ENCODE data around the gene HOXB8.

The HOXB8 gene

GRCh38 chr17:48577330-48577945, 37.7 kb downstream of the HOXB8 start:
- peak overlapping the region; percentile 72 for H3K4me3 ChIP-seq (ENCODE audit: low read depth, low read length)
- peak overlapping the region; percentile 1 for H3K27ac ChIP-seq (ENCODE audit: low read depth, low read length)
- WGBS (ENCODE audit: extremely low coverage, insufficient coverage, insufficient read length): no CpG with 5 or more reads among the region's 19 CpGs
- no peaks in the 10 kb centered on the region for H3K27me3 ChIP-seq (ENCODE audit: insufficient read depth, low read length)
- peaks cover 27 to 38% of the 10 kb centered on the region in 2 experiments for H3K4me1 ChIP-seq (ENCODE audit: control insufficient read depth in 1 of 2, insufficient read depth in 2 of 2, low read length in 2 of 2)
- H4K12ac ChIP-seq (ENCODE audit: low read depth, low read length): peak overlapping the region; percentile 76
- H4K8ac ChIP-seq (ENCODE audit: low read depth, low read length): peak overlapping the region; percentile 34
- H3K4me2 ChIP-seq (ENCODE audit: low read length): peak overlapping the region; percentile 90
- H3K36me3 ChIP-seq (ENCODE audit: control insufficient read depth in 1 of 2, insufficient read depth in 2 of 2, low read length in 2 of 2): peaks cover 5 to 6% of the 10 kb centered on the region in 2 experiments
- peak overlapping the region; percentile 24 for H3K4ac ChIP-seq (ENCODE audit: low read depth, low read length)
- H2AFZ ChIP-seq (ENCODE audit: insufficient read depth, low read length, poor library complexity): peak overlapping the region; percentile 50
- H3K18ac ChIP-seq (ENCODE audit: low read length): peak overlapping the region; percentile 69
- no peaks in the 10 kb centered on the region for H3K9me3 ChIP-seq (ENCODE audit: insufficient read depth, low read depth, low read length)
- H3K79me1 ChIP-seq (ENCODE audit: low read length): peaks cover 21% of the 10 kb centered on the region
- no peak overlapping the region for H3K23ac ChIP-seq (ENCODE audit: low read length)
- H2BK12ac ChIP-seq (ENCODE audit: low read length): peak overlapping the region; percentile 79
- peak overlapping the region; percentile 42 for H2BK5ac ChIP-seq (ENCODE audit: low read depth, low read length, poor library complexity)
- H3K9ac ChIP-seq (ENCODE audit: low read length): peak overlapping the region; percentile 18
- H4K91ac ChIP-seq (ENCODE audit: low read depth, low read length): peak overlapping the region; percentile 75
- peak overlapping the region; percentile 63 for H2AK5ac ChIP-seq (ENCODE audit: low read length)
- H3K79me2 ChIP-seq (ENCODE audit: control insufficient read depth, insufficient read depth, low read length, poor library complexity): peaks cover 10% of the 10 kb centered on the region
- no peak for DNase-seq
- peak overlapping the region; percentile 52 for H3K14ac ChIP-seq (ENCODE audit: low read length)
- peak overlapping the region; percentile 15 for H2BK120ac ChIP-seq (ENCODE audit: insufficient read depth, low read length, poor library complexity)

GRCh38 chr17:48576479-48577309, 38.4 kb downstream of the HOXB8 start:
- Histone ChIP-seq H3K18ac (ENCODE audit: low read length) (peak overlapping the region; percentile 37), H3K23ac (ENCODE audit: low read length) (no peak overlapping the region), H3K4ac (ENCODE audit: low read depth, low read length) (peak overlapping the region; percentile 24), H2BK12ac (ENCODE audit: low read length) (peak overlapping the region; percentile 79), H3K14ac (ENCODE audit: low read length) (peak overlapping the region; percentile 35), H3K9ac (ENCODE audit: low read length) (no peak overlapping the region), H3K36me3 (ENCODE audit: control insufficient read depth in 1 of 2, insufficient read depth in 2 of 2, low read length in 2 of 2) (peaks cover 5 to 6% of the 10 kb centered on the region in 2 experiments), H3K27me3 (ENCODE audit: insufficient read depth, low read length) (no peaks in the 10 kb centered on the region), H3K27ac (ENCODE audit: low read depth, low read length) (peak overlapping the region; percentile 1), H2AK5ac (ENCODE audit: low read length) (peak overlapping the region; percentile 63), H3K4me1 (ENCODE audit: control insufficient read depth in 1 of 2, insufficient read depth in 2 of 2, low read length in 2 of 2) (peaks cover 23 to 39% of the 10 kb centered on the region in 2 experiments), H3K79me2 (ENCODE audit: control insufficient read depth, insufficient read depth, low read length, poor library complexity) (peaks cover 8% of the 10 kb centered on the region), H2AFZ (ENCODE audit: insufficient read depth, low read length, poor library complexity) (no peak overlapping the region), H2BK5ac (ENCODE audit: low read depth, low read length, poor library complexity) (peak overlapping the region; percentile 42), H2BK120ac (ENCODE audit: insufficient read depth, low read length, poor library complexity) (peak overlapping the region; percentile 15), H4K91ac (ENCODE audit: low read depth, low read length) (peak overlapping the region; percentile 75), H4K12ac (ENCODE audit: low read depth, low read length) (no peak overlapping the region), H3K4me2 (ENCODE audit: low read length) (peak overlapping the region; percentile 90), H4K8ac (ENCODE audit: low read depth, low read length) (peak overlapping the region; percentile 26), H3K79me1 (ENCODE audit: low read length) (peaks cover 15% of the 10 kb centered on the region), H3K9me3 (ENCODE audit: insufficient read depth, low read depth, low read length) (no peaks in the 10 kb centered on the region), H3K4me3 (ENCODE audit: low read depth, low read length) (no peak overlapping the region)
- WGBS (ENCODE audit: extremely low coverage, insufficient coverage, insufficient read length): no CpG with 5 or more reads among the region's 43 CpGs
- DNase-seq: peak; percentile 36 to 46

DNA sequence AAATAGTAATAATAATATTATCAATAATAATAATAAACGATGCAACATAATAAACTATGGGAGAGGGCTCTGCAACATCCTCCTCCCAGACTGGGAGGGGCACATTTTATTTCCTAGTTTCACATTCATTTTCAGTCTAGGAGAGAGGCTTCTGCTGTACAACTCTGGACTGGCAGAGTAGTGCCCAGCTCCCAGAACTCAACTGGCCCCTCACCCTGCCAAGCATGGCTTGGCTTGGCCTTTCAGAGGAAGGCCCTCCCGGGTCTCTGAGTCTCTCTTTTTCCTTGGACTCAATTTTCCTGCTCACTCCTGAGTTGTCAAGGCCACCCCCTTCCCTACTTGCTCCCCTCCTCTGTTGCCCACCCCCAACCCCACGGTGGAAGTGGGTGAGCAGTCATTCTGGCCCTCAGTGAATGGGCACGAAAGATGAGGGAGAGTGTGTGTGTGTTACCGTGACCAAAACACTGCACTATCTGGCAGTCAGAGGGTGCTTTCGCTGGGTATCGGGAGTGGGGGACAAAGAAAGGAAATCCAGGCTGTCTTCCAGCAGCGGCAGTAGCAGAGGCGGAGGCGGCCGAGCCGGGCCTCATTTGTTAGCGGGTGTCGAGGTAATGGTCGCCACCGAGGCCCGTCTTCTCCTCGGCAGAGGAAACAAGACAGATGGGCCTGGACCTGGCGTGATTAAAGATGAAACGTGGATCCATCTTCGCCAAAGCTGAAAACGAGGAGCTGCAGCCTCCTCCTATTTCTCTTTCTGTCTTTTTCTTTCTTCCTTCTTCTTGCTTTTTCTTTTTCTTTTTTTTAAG, 39.2 kb downstream of the HOXB8 start:
- Histone ChIP-seq H2BK5ac (ENCODE audit: low read depth, low read length, poor library complexity) (no peak overlapping the region), H2BK120ac (ENCODE audit: insufficient read depth, low read length, poor library complexity) (no peak overlapping the region), H3K79me1 (ENCODE audit: low read length) (peaks cover 21% of the 10 kb centered on the region), H2AK5ac (ENCODE audit: low read length) (no peak overlapping the region), H3K4me3 (ENCODE audit: low read depth, low read length) (no peak overlapping the region), H4K8ac (ENCODE audit: low read depth, low read length) (no peak overlapping the region), H3K18ac (ENCODE audit: low read length) (no peak overlapping the region), H3K27me3 (ENCODE audit: insufficient read depth, low read length) (no peaks in the 10 kb centered on the region), H4K12ac (ENCODE audit: low read depth, low read length) (no peak overlapping the region), H3K9ac (ENCODE audit: low read length) (no peak overlapping the region), H3K14ac (ENCODE audit: low read length) (no peak overlapping the region), H3K4me2 (ENCODE audit: low read length) (no peak overlapping the region), H3K79me2 (ENCODE audit: control insufficient read depth, insufficient read depth, low read length, poor library complexity) (peaks cover 8% of the 10 kb centered on the region), H4K91ac (ENCODE audit: low read depth, low read length) (no peak overlapping the region), H3K4me1 (ENCODE audit: control insufficient read depth in 1 of 2, insufficient read depth in 2 of 2, low read length in 2 of 2) (peaks cover 26 to 42% of the 10 kb centered on the region in 2 experiments), H3K4ac (ENCODE audit: low read depth, low read length) (no peak overlapping the region), H3K23ac (ENCODE audit: low read length) (no peak overlapping the region), H3K9me3 (ENCODE audit: insufficient read depth, low read depth, low read length) (no peaks in the 10 kb centered on the region), H2AFZ (ENCODE audit: insufficient read depth, low read length, poor library complexity) (no peak overlapping the region), H3K27ac (ENCODE audit: low read depth, low read length) (no peak overlapping the region), H2BK12ac (ENCODE audit: low read length) (no peak overlapping the region), H3K36me3 (ENCODE audit: control insufficient read depth in 1 of 2, insufficient read depth in 2 of 2, low read length in 2 of 2) (peaks cover 5 to 6% of the 10 kb centered on the region in 2 experiments)
- no CpG with 5 or more reads among the region's 22 CpGs for WGBS (ENCODE audit: extremely low coverage, insufficient coverage, insufficient read length)
- no peak for DNase-seq

GRCh38 chr17:48575066-48575582, 40.0 kb downstream of the HOXB8 start:
- Histone ChIP-seq H2AK5ac (ENCODE audit: low read length) (no peak overlapping the region), H3K14ac (ENCODE audit: low read length) (no peak overlapping the region), H3K4me1 (ENCODE audit: control insufficient read depth in 1 of 2, insufficient read depth in 2 of 2, low read length in 2 of 2) (peaks cover 31 to 48% of the 10 kb centered on the region in 2 experiments), H3K4ac (ENCODE audit: low read depth, low read length) (no peak overlapping the region), H3K9ac (ENCODE audit: low read length) (no peak overlapping the region), H3K9me3 (ENCODE audit: insufficient read depth, low read depth, low read length) (no peaks in the 10 kb centered on the region), H2AFZ (ENCODE audit: insufficient read depth, low read length, poor library complexity) (no peak overlapping the region), H3K36me3 (ENCODE audit: control insufficient read depth in 1 of 2, insufficient read depth in 2 of 2, low read length in 2 of 2) (peaks cover 5 to 6% of the 10 kb centered on the region in 2 experiments), H4K12ac (ENCODE audit: low read depth, low read length) (no peak overlapping the region), H3K79me1 (ENCODE audit: low read length) (peaks cover 25% of the 10 kb centered on the region), H3K4me2 (ENCODE audit: low read length) (no peak overlapping the region), H3K79me2 (ENCODE audit: control insufficient read depth, insufficient read depth, low read length, poor library complexity) (peaks cover 8% of the 10 kb centered on the region), H3K23ac (ENCODE audit: low read length) (no peak overlapping the region), H2BK120ac (ENCODE audit: insufficient read depth, low read length, poor library complexity) (no peak overlapping the region), H2BK5ac (ENCODE audit: low read depth, low read length, poor library complexity) (no peak overlapping the region), H3K18ac (ENCODE audit: low read length) (no peak overlapping the region), H4K8ac (ENCODE audit: low read depth, low read length) (no peak overlapping the region), H3K27me3 (ENCODE audit: insufficient read depth, low read length) (no peaks in the 10 kb centered on the region), H3K27ac (ENCODE audit: low read depth, low read length) (no peak overlapping the region), H3K4me3 (ENCODE audit: low read depth, low read length) (no peak overlapping the region), H2BK12ac (ENCODE audit: low read length) (no peak overlapping the region), H4K91ac (ENCODE audit: low read depth, low read length) (no peak overlapping the region)
- WGBS (ENCODE audit: extremely low coverage, insufficient coverage, insufficient read length): no CpG with 5 or more reads among the region's 7 CpGs
- no peak for DNase-seq

Data from trophoblast cell (in vitro differentiated cells and primary cell).